Type B pancreatic cell (in vitro differentiated cells): ENCODE measurements around the gene STC2. TPM values are rescaled to one million over a fixed set of nuclear protein-coding genes. Genes with fewer than 3 reads are reported as not detected.

ENCODE experiments used
- DNase-seq: peaks from one replicate; pipeline ENCODE4 v3.0.0; 2021; ENCODE audit warnings: mixed read lengths; ENCODE audit not compliant: unreplicated experiment; ENCODE audit errors: extremely low spot score
- H3K27ac Mint-ChIP-seq: 2 replicates; pipeline ENCODE4 v1.8.0; 2021; ENCODE audit warnings: mild to moderate bottlenecking, mixed read lengths
- H3K27me3 Mint-ChIP-seq: 2 replicates; pipeline ENCODE4 v1.8.0; 2021; ENCODE audit warnings: mixed read lengths
- H3K36me3 Mint-ChIP-seq: 2 replicates; pipeline ENCODE4 v1.8.0; 2021; ENCODE audit warnings: mixed read lengths
- H3K4me1 Mint-ChIP-seq: one replicate; pipeline ENCODE4 v1.8.0; 2021; ENCODE audit warnings: mixed read lengths; ENCODE audit not compliant: unreplicated experiment
- H3K4me3 Mint-ChIP-seq: 2 replicates; pipeline ENCODE4 v1.8.0; 2021; ENCODE audit warnings: mild to moderate bottlenecking, mixed read lengths
- H3K9me3 Mint-ChIP-seq: 2 replicates; pipeline ENCODE4 v1.8.0; 2021; ENCODE audit warnings: mixed read lengths
- CTCF ChIP-seq: fragments of 200-600 bp; sonication (generic); conservative IDR thresholded peaks from 2 replicates; pipeline ENCODE4 v1.5.0; 2021; ENCODE audit warnings: antibody characterized with exemption, mild to moderate bottlenecking
- total RNA-seq: library from RNA; stranded (reverse); gene quantifications from 2 replicates; pipeline ENCODE4 v1.2.1, GENCODE V29; 2021; ENCODE audit warnings: low replicate concordance

The STC2 gene
- total RNA-seq, 1 donor from 2014 or later = 25.7 TPM

GRCh38 chr5:173352366-173353349, 24.4 kb upstream of the STC2 start:
- no peaks in the 10 kb centered on the region for H3K36me3 Mint-ChIP-seq
- no peak overlapping the region for H3K27ac Mint-ChIP-seq
- H3K27me3 Mint-ChIP-seq = peaks cover 6% of the 10 kb centered on the region
- peaks cover 7% of the 10 kb centered on the region for H3K4me1 Mint-ChIP-seq
- no peak overlapping the region for H3K4me3 Mint-ChIP-seq
- no peak for TF ChIP-seq CTCF
- H3K9me3 Mint-ChIP-seq = no peaks in the 10 kb centered on the region
- no peak for DNase-seq

GRCh38 chr5:173342813-173343755, 14.9 kb upstream of the STC2 start:
- Mint-ChIP-seq H3K9me3 (no peaks in the 10 kb centered on the region), H3K4me3 (no peak overlapping the region), H3K4me1 (peaks cover 6% of the 10 kb centered on the region), H3K36me3 (no peaks in the 10 kb centered on the region), H3K27me3 (peaks cover 6% of the 10 kb centered on the region), H3K27ac (no peak overlapping the region)
- no peak for DNase-seq
- TF ChIP-seq CTCF = no peak

GRCh38 chr5:173341961-173342430, 13.8 kb upstream of the STC2 start:
- Mint-ChIP-seq H3K27ac (no peak overlapping the region), H3K27me3 (peaks cover 6% of the 10 kb centered on the region), H3K9me3 (no peaks in the 10 kb centered on the region), H3K36me3 (no peaks in the 10 kb centered on the region), H3K4me1 (peaks cover 6% of the 10 kb centered on the region), H3K4me3 (no peak overlapping the region)
- no peak for TF ChIP-seq CTCF
- no peak for DNase-seq

- H3K27me3 Mint-ChIP-seq = peaks cover 6% of the 10 kb centered on the region
- no peak overlapping the region for H3K27ac Mint-ChIP-seq
- TF ChIP-seq CTCF = no peak
- no peaks in the 10 kb centered on the region for H3K36me3 Mint-ChIP-seq
- no peak for DNase-seq
- no peak overlapping the region for H3K4me3 Mint-ChIP-seq
- H3K9me3 Mint-ChIP-seq = no peaks in the 10 kb centered on the region
- peaks cover 6% of the 10 kb centered on the region for H3K4me1 Mint-ChIP-seq
Observed at GRCh38 chr5:173340984-173341383, 12.8 kb upstream of the STC2 start.

- Mint-ChIP-seq H3K27ac (no peak overlapping the region), H3K27me3 (peaks cover 6% of the 10 kb centered on the region), H3K36me3 (no peaks in the 10 kb centered on the region), H3K9me3 (no peaks in the 10 kb centered on the region), H3K4me1 (peaks cover 6% of the 10 kb centered on the region), H3K4me3 (no peak overlapping the region)
- DNase-seq = no peak
- TF ChIP-seq CTCF = no peak
Observed at GRCh38 chr5:173340451-173340850, 12.2 kb upstream of the STC2 start.
